K562 (cell line): ENCODE results near the gene SLC2A8. TPM values are rescaled to one million over a fixed set of nuclear protein-coding genes. Genes with fewer than 3 reads are reported as not detected.

Experiments used
- CBFA2T2 ChIP-seq: fragments of 450-650 bp; conservative IDR thresholded peaks from 2 replicates; pipeline ENCODE4 v1.6.1; 2017; ENCODE audit warnings: mild to moderate bottlenecking
- SIRT6 ChIP-seq: IDR thresholded peaks from one replicate; pipeline ENCODE4 v1.6.1; 2012; ENCODE audit warnings: low read depth, mild to moderate bottlenecking, control low read depth, inconsistent platforms, low read length, moderate library complexity
- TBL1XR1 ChIP-seq, 2 experiments: IDR thresholded peaks; 2 replicates each; pipeline ENCODE4 v1.6.1; 2012; ENCODE audit warnings: improper control_type of control experiment in 2 of 2, low read length in 2 of 2, mild to moderate bottlenecking in 1 of 2
- TOE1 ChIP-seq, 2 experiments: fragments of 450-650 bp in 1 of 2; sonication (generic) in 1 of 2; formaldehyde crosslinking in 1 of 2; IDR thresholded peaks; 2 replicates each; pipeline versions ENCODE4 v1.7.1 to v1.8.0; 2016 to 2022; ENCODE audit warnings: borderline replicate concordance in 2 of 2, mild to moderate bottlenecking in 2 of 2, antibody characterized with exemption in 1 of 2, inconsistent platforms in 1 of 2, low read depth in 1 of 2, missing genetic modification reagents in 1 of 2, moderate library complexity in 1 of 2
- ZBTB40 ChIP-seq, 2 experiments: fragments of 450-650 bp in 1 of 2; sonication (generic) in 1 of 2; formaldehyde crosslinking in 1 of 2; IDR thresholded peaks; 2 replicates each; pipeline versions ENCODE4 v1.7.1 to v1.9.0; 2016 to 2022; ENCODE audit warnings: inconsistent platforms in 1 of 2, mild to moderate bottlenecking in 1 of 2, missing genetic modification reagents in 1 of 2
- polyA plus RNA-seq, 8 experiments: library from polyadenylated mRNA; depleted of rRNA in 4 of 8; stranded (reverse) in 5 of 8; unstranded in 3 of 8; fragments of >200 nt; fragmentation: Nextera tagmentation in 2 of 8; fragmentation: Illumina TruSeq in 1 of 8; extraction: Ambion mirVana in 2 of 8; extraction: Trizol in 1 of 8; gene quantifications; 2 replicates each; pipeline versions ENCODE4 v1.2.1 to v1.2.3, GENCODE V29; 2011 to 2014; ENCODE audit warnings: inconsistent platforms in 1 of 8, missing spikeins in 1 of 8
- total RNA-seq, 7 experiments: library from RNA; depleted of rRNA in 6 of 7; stranded (reverse); fragments of >200 nt in 6 of 7; fragmentation: Illumina TruSeq in 2 of 7; extraction: Trizol in 2 of 7; gene quantifications; 2 replicates each; pipeline versions ENCODE4 v1.2.1 to v1.2.3, GENCODE V29; 2011 to 2021; ENCODE audit warnings: low replicate concordance in 1 of 7
- TF ChIP-seq, protein P1 (sequence below): fragments of 450-650 bp; formaldehyde crosslinking; IDR thresholded peaks from 2 replicates; pipeline ENCODE4 v1.4.0; 2020; ENCODE audit warnings: mild to moderate bottlenecking, moderate library complexity

The SLC2A8 gene
- total and polyA plus RNA-seq, 9 of the 15 experiments (the other 6 are each of a cell fraction or from before 2014, with no cell fraction given), result 0.13 to 12.9 (median 5.2) TPM

DNA sequence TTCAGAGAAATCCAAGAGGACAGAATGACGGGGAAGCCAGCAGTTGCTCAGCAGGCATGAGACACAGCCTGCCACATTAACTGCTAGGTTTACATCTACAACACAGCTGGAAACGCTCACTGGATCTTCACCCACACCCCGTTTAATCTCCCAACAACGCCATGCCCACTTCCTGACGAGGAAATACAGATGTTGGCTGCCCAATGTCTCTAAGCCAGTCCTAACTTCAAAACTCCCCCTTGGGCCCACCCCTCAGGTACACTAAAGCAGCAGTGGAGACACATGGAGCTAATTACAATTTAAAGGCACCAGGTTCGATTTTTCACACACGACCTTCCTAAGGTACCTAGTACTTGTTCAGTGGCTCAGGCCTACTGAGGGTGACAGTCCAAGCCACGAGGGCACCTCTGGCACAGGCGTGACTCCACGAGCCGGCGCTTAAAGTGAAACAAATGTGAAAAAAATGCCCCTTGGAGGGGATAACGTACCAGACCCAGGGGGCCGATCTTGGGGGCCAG, 53.3 kb downstream of the SLC2A8 start (continued):
- 0 out of 2 replicates have a peak, but pooled peaks have one; percentile 41 for TF ChIP-seq ZBTB40 (IDR thresholded peaks at IDR 0.05)
- TF ChIP-seq ZBTB40 (CRISPR knock-in tag; IDR thresholded peaks at IDR 0.05), result no peak
- no peak for TF ChIP-seq CBFA2T2
- TF ChIP-seq, protein P1, sequence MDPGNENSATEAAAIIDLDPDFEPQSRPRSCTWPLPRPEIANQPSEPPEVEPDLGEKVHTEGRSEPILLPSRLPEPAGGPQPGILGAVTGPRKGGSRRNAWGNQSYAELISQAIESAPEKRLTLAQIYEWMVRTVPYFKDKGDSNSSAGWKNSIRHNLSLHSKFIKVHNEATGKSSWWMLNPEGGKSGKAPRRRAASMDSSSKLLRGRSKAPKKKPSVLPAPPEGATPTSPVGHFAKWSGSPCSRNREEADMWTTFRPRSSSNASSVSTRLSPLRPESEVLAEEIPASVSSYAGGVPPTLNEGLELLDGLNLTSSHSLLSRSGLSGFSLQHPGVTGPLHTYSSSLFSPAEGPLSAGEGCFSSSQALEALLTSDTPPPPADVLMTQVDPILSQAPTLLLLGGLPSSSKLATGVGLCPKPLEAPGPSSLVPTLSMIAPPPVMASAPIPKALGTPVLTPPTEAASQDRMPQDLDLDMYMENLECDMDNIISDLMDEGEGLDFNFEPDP (CRISPR knock-in tag), result no peak
- no peak for TF ChIP-seq TOE1 (IDR thresholded peaks at IDR 0.05; ENCODE audit: borderline replicate concordance)
- TF ChIP-seq TOE1 (CRISPR knock-in tag; IDR thresholded peaks at IDR 0.05; ENCODE audit: borderline replicate concordance, low read depth), result 0 out of 2 replicates have a peak, but pooled peaks have one; percentile 39
- peak; percentile 1 for TF ChIP-seq SIRT6
- TF ChIP-seq TBL1XR1 (IDR thresholded peaks at IDR 0.05; ENCODE audit: low read length in 2 of 2), result peak in 1 of 2 experiments; percentile 41; a peak in 1 of 4 replicates
